Measurements from ENCODE around the gene OTOGL.

- TF ChIP-seq FOXK2 (IDR thresholded peaks at IDR 0.05), result no peak
- no peak for TF ChIP-seq FOXM1 (IDR thresholded peaks at IDR 0.05; ENCODE audit: borderline replicate concordance)
- TF ChIP-seq SUZ12 (IDR thresholded peaks at IDR 0.05), result no peak
These were observed 40.8 kb upstream of the OTOGL start for GRCh38 chr12:80058586-80058985.

All from HEK293T (cell line).